ENCODE data around the gene CAMK1G. TPM values are rescaled to one million over a fixed set of nuclear protein-coding genes. Genes with fewer than 3 reads are reported as not detected.

Gene CAMK1G
- total RNA-seq, 1 experiment from 2014 or later = not detected

DNA sequence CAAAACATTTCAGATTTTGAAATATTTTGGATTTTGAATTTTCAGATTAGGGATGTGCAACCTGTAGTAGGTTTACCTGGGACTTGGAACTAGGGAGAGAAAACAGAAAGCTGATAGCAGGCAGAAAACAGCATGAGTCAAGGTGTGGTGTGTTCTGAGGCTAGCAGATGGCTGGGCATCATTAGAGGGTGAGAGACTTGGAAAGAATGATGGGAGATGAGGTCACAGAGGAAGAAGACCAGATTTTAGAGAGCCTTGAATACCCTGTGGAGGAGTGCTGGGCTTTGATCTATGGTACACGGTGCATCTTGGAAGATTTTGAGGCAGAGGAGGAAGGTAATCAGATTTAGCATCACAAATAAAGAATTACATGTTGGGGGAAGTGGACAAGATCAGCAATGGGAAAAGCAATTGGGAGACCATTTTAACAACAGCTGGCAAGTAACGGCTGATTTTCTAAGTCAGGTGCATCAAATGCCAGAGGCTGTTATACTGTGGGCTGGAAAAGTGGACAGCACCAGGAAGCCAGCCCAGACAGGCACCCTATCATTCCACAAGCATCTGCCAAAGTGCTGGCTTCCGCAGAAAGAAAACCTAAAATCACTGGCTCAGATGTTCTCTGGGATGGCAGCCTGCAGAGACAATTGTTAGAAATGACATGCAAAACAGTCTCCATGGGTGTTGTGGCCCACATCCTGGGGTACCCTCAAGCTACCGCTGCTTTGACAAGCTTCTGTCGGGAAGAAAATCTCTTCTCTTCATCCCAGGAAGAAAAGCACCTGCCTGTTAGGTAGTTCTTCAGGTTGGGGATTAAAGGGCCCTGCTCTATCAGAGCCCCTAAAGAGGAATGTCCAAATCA, 30.9 kb upstream of the CAMK1G start:
- no peak overlapping the region for H3K4me2 ChIP-seq (ENCODE audit: low read length)
- H4K20me1 ChIP-seq (ENCODE audit: insufficient read depth) = no peaks in the 10 kb centered on the region
- no TSS peak for BruUV-seq (replicated peaks)
- POLR2A ChIA-PET = no interaction called here
- no peaks in the 10 kb centered on the region for H3K9me2 ChIP-seq (ENCODE audit: insufficient read depth)
- peaks cover 5% of the 10 kb centered on the region; the same call in 1 of the 2 replicates for H3K27me3 ChIP-seq (ENCODE audit: insufficient read depth, low read length)
- RAD21 ChIA-PET (ENCODE audit: low non-redundant PET in 1 of 2, low total read pairs in 2 of 2, uncharacterized antibody in 2 of 2, unreplicated experiment in 2 of 2) = no interaction called here
- DNase-seq (ENCODE audit: low read depth, low spot score) = no peak
- ATAC-seq = no peak
- H3K9me3 ChIP-seq (ENCODE audit: control insufficient read depth in 1 of 2, insufficient read depth in 1 of 2, low read depth in 1 of 2, low read length in 2 of 2) = no peaks in the 10 kb centered on the region
- no peaks in the 10 kb centered on the region for H3K36me3 ChIP-seq (ENCODE audit: control insufficient read depth in 1 of 2, insufficient read depth in 2 of 2, low read length in 2 of 2)
- no peak overlapping the region for H2AFZ ChIP-seq (ENCODE audit: low read depth, low read length, poor library complexity, severe bottlenecking)
- H3K9ac ChIP-seq (ENCODE audit: low read length) = no peak overlapping the region
- H3K4me3 ChIP-seq (replicated peaks in 1 of 2; ENCODE audit: low read depth in 1 of 2, low read length in 2 of 2) = no peak overlapping the region
- H3K79me2 ChIP-seq (ENCODE audit: insufficient read depth, low read length) = no peaks in the 10 kb centered on the region
- TF ChIP-seq FOSL1 (IDR thresholded peaks at IDR 0.05; ENCODE audit: low read depth) = no peak
- TF ChIP-seq ZNF274 (IDR thresholded peaks at IDR 0.05; ENCODE audit: low read depth, low read length) = no peak
- TF ChIP-seq EZH2 (IDR thresholded peaks at IDR 0.05) = no peak
- TF ChIP-seq JUND (IDR thresholded peaks at IDR 0.05) = no peak
- TF ChIP-seq EGR1 (IDR thresholded peaks at IDR 0.05; ENCODE audit: low read depth) = no peak
- TF ChIP-seq RAD21 (IDR thresholded peaks at IDR 0.05; ENCODE audit: low read depth) = no peak
- TF ChIP-seq CEBPB (IDR thresholded peaks at IDR 0.05; ENCODE audit: low read depth) = no peak
- no peak for TF ChIP-seq SIN3A (IDR thresholded peaks at IDR 0.05; ENCODE audit: low read depth)
- no peak for TF ChIP-seq YY1 (IDR thresholded peaks at IDR 0.05; ENCODE audit: extremely low read depth, insufficient replicate concordance, low read depth, low read length)
- TF ChIP-seq CTCF (IDR thresholded peaks at IDR 0.05 in 2 of 3, conservative IDR thresholded peaks at IDR 0.05 in 1 of 3; ENCODE audit: borderline replicate concordance in 1 of 3, insufficient read depth in 1 of 3, low read depth in 2 of 3, low read length in 2 of 3) = no peak
- TF ChIP-seq ZFX (IDR thresholded peaks at IDR 0.05) = no peak
- no peak for TF ChIP-seq MAX (IDR thresholded peaks at IDR 0.05)
- no peak for TF ChIP-seq POLR2A (IDR thresholded peaks at IDR 0.05; ENCODE audit: borderline replicate concordance, extremely low read depth, insufficient read depth, insufficient read length)
- no peak for TF ChIP-seq EZH2phosphoT487 (IDR thresholded peaks at IDR 0.05; ENCODE audit: borderline replicate concordance)
- no peak for TF ChIP-seq TCF7L2 (IDR thresholded peaks at IDR 0.05; ENCODE audit: borderline replicate concordance, extremely low read depth, insufficient read depth, insufficient read length)
- no peak for TF ChIP-seq ELF1 (IDR thresholded peaks at IDR 0.05; ENCODE audit: borderline replicate concordance, low read depth)
- no peak for TF ChIP-seq SP1 (IDR thresholded peaks at IDR 0.05; ENCODE audit: low read depth)
- no peak for TF ChIP-seq CBX3 (IDR thresholded peaks at IDR 0.05; ENCODE audit: low read depth)
- CTCF ChIA-PET = interaction anchor here (1.1 kb wide), 1 partner anchor 14 kb away, joined by 5 read pairs; no protein-coding TSS in a partner anchor
- no peak overlapping the region for H3K27ac ChIP-seq (ENCODE audit: low read depth, low read length)
- H3K4me1 ChIP-seq (ENCODE audit: control insufficient read depth in 1 of 2, insufficient read depth in 2 of 2, low read length in 2 of 2) = no peaks in the 10 kb centered on the region
- intact Hi-C loops (cut with micrococcal nuclease) = no loop called here
